K562 (cell line): ENCODE results near the gene PDK3.

Source experiments
- CREB1 ChIP-seq, 2 experiments: sonication (generic) in 1 of 2; formaldehyde crosslinking in 1 of 2; IDR thresholded peaks; 2 replicates each; pipeline versions ENCODE4 v1.6.1 to v1.8.0; 2012 to 2022; ENCODE audit warnings: inconsistent platforms in 1 of 2, mild to moderate bottlenecking in 1 of 2, missing genetic modification reagents in 1 of 2, moderate library complexity in 1 of 2
- FOSL1 ChIP-seq: fragments of 200-800 bp; sonication (Bioruptor generic); conservative IDR thresholded peaks from 2 replicates; pipeline ENCODE4 v1.6.1; 2016; ENCODE audit warnings: missing genetic modification characterization, missing compliant biosample characterization
- FOXK2 ChIP-seq, 2 experiments: fragments of 450-650 bp; IDR thresholded peaks in 1 of 2; conservative IDR thresholded peaks in 1 of 2; 2 replicates each; pipeline ENCODE4 v1.6.1; 2016; ENCODE audit warnings: low read depth in 2 of 2, mild to moderate bottlenecking in 1 of 2
- GABPB1 ChIP-seq: sonication (generic); formaldehyde crosslinking; IDR thresholded peaks from 2 replicates; pipeline ENCODE4 v1.8.0; 2022; ENCODE audit warnings: mild to moderate bottlenecking, missing genetic modification reagents
- HDAC6 ChIP-seq: IDR thresholded peaks from 2 replicates; pipeline ENCODE4 v1.6.1; 2012; ENCODE audit warnings: low read depth, mild to moderate bottlenecking, control low read depth, inconsistent platforms, low read length, moderate library complexity
- POLR2A ChIP-seq: fragments of 450-650 bp; conservative IDR thresholded peaks from 2 replicates; pipeline ENCODE4 v1.6.1; 2016
- SMC3 ChIP-seq: conservative IDR thresholded peaks from 2 replicates; pipeline ENCODE4 v1.6.1; 2011; ENCODE audit warnings: low read depth, low read length, improper control_type of control experiment; ENCODE audit not compliant: insufficient read depth
- TF ChIP-seq, protein P1 (sequence below): fragments of 250-450 bp; sonication (Bioruptor Pico); IDR thresholded peaks from 2 replicates; pipeline ENCODE4 v1.5.0; 2022; ENCODE audit warnings: mild to moderate bottlenecking

GRCh38 chrX:24525455-24525854 lies 60.4 kb downstream of the PDK3 start:
- no peak for TF ChIP-seq HDAC6
- TF ChIP-seq, protein P1, sequence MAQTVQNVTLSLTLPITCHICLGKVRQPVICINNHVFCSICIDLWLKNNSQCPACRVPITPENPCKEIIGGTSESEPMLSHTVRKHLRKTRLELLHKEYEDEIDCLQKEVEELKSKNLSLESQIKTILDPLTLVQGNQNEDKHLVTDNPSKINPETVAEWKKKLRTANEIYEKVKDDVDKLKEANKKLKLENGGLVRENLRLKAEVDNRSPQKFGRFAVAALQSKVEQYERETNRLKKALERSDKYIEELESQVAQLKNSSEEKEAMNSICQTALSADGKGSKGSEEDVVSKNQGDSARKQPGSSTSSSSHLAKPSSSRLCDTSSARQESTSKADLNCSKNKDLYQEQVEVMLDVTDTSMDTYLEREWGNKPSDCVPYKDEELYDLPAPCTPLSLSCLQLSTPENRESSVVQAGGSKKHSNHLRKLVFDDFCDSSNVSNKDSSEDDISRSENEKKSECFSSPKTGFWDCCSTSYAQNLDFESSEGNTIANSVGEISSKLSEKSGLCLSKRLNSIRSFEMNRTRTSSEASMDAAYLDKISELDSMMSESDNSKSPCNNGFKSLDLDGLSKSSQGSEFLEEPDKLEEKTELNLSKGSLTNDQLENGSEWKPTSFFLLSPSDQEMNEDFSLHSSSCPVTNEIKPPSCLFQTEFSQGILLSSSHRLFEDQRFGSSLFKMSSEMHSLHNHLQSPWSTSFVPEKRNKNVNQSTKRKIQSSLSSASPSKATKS (CRISPR knock-in tag): no peak
- TF ChIP-seq GABPB1 (CRISPR knock-in tag): no peak
- no peak for TF ChIP-seq FOSL1 (tag)
- no peak for TF ChIP-seq SMC3
- TF ChIP-seq CREB1 (IDR thresholded peaks at IDR 0.05): no peak
- TF ChIP-seq CREB1 (CRISPR knock-in tag; IDR thresholded peaks at IDR 0.05): no peak
- no peak for TF ChIP-seq FOXK2 (conservative IDR thresholded peaks at IDR 0.05 in 1 of 2, IDR thresholded peaks at IDR 0.05 in 1 of 2; ENCODE audit: low read depth in 2 of 2)
- TF ChIP-seq POLR2A: no peak
